GM03348 (cell line): ENCODE measurements around the gene PROSER2.

Experiments used
- DNase-seq: peaks from one replicate; pipeline ENCODE4 v3.0.0; 2012; ENCODE audit warnings: low spot score

The PROSER2 gene

DNA sequence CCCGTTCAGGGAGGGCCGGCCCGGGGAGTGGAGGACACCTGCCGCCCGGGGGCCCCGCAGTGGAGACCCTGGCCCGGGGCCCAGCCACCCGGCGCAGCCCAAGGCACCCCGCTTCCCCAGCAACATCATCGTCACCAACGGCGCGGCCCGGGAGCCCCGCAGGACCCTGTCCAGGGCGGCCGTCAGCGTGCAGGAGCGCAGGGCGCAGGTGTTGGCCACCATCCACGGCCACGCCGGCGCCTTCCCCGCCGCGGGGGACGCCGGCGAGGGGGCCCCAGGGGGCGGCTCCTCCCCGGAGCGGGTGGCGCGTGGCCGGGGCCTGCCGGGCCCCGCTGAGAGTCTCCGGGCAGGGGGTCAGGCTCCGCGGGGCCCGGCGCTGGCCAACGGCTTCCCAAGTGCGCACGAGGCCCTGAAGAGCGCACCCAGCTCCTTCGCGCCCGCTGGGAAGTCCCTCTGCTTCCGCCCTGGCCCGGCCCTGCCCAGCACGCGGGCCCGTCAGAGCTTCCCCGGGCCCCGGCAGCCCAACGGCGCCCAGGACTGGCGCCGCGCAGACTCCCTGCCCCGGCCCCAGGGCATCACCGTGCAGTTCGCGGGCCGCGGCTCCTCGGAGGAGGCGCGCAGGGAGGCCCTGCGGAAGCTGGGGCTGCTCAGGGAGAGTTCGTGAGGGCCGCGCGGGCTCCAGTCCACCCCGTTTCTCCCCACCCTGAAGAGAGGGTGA is 46.7 kb downstream of the PROSER2 start:
- DNase-seq, result peak; percentile 62

DNA sequence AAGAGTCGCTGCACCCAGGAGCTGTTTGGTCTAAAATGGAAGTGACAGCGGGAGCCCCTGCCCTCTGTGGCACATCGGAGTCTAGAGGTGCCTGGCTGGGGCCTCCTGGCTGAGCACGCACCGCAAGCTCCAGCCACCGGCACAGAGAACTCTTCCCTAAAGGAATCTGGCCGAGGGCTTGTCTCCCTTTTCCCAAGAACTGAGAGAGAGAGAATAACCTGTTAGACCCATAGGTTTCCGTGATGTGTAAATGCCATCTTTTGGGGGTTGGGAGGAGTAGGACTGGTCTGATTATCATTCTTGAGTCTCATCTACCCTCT is 47.3 kb downstream of the PROSER2 start:
- no peak for DNase-seq

DNA sequence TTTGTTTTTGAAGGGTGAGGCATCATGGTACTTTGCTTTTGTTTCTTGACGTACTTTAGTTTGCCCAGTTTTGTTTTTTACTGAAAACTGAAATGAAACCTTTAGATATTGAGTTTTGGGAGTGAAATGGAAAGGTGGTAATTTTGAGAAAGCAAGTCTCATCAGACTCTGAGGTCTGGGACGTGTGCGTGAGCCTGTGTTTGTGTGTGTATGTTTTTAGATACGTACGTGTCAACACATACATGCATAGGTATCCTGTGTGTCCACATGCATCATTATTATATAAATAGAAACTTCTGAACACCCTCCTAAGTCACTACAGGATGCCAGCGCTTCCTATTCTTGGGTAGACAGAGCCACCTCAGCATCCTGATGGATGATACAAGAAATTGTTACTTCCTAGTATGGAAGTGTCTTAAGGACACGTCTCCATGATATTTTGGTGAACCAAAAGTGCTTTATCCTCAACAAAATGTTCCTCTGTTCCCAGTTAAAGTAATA is 47.8 kb downstream of the PROSER2 start:
- no peak for DNase-seq

DNA sequence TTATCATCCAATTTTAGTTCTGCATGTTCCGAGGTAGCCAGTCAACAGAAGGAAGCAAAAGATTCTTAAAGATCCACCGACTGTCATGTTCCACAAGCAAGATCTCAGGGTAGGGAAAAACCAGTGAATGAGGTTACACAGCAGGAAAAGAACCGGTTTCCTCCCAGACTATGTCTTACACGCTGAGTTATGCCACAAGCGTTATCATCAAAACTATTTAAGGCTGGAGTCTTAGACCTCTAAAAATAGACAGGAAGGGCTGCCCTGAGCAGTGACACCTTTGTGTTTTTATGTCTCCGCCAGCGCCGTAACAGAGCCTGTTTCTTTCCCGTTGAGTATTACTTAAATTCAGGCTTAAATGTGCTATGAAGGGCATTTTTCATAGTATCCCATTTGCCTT is 48.3 kb downstream of the PROSER2 start:
- no peak for DNase-seq

DNA sequence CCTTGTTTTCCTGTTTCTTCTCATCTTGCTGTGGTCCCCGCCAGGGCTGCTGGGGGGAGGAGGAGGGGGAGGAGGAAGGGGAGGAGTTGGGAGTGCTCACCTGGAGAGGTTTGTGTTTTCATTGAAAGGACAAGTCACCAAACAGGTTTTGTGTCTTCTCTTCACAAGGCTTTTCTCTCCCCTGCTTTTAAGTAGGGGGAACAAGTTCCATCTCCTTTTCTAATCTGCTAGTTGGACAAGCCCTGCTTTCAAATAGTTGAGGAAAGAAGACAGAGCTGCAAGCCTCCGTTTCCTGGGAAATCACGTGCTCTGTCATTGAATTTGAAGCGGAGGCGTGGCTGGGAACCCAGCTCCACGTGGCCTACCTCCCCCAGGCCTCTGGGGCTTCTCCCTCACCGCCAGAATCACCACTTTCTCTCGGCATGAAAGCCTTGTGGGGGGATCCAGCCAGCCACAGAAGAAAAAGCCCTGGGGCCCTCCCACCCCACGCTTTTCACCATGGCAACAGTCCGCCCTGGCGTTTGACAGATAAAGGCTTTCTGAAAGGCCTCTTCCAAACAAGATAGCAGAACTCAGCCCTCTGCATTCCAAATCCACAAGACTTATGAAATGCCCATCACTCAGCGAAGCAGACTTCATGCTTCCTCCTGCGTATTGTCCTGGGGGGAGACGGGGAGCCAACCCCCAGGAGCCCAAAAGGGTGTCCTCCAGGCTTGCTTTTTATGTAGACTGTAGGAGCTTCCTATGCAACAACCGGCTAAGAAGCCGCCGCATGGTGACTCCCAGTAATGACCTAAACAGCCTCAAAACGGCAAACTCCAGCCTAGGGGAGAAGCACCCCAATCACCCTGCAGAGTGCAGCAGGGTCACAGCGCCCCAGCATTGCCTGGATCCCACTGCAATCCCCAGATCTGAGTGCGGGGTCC is 51.7 kb downstream of the PROSER2 start:
- DNase-seq, result no peak

DNA sequence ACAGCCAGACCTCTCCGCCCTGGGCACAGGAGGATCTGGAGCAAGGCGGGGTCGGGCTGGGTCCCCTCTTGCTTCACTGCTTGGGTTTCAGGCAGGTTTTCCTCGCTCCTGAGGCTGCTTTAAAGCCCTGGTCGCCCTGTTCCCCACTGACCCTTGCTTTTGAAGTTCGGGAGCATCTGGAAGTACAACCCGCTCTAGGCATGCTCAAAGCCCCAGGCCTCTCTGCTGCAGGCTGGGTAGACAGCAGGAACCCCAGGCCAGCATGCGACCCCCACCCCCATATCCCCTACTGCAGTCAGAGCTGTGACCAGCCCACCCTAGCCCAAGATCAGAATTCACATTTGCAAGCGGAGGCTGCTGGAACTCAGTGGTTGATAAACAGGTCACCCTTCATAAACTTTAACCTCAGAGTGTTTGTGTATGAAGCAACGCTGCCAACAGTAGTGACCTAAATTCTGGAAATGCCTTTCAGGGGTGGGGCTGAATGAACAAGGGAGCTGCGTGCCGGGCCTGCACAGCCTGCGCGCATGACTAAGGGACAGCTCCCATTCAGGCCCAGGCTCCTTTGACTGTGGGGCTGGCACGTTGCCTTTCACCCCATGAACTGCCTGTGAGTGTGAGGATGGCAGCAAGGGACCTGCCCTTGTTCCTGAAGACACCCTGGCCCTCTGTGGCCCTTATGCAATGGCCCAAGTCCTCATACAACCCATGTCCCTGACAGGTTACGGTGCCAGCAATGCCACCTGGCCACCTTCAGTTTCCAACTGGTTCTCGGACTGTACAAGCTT is 52.5 kb downstream of the PROSER2 start:
- DNase-seq, result peak; percentile 93

DNA sequence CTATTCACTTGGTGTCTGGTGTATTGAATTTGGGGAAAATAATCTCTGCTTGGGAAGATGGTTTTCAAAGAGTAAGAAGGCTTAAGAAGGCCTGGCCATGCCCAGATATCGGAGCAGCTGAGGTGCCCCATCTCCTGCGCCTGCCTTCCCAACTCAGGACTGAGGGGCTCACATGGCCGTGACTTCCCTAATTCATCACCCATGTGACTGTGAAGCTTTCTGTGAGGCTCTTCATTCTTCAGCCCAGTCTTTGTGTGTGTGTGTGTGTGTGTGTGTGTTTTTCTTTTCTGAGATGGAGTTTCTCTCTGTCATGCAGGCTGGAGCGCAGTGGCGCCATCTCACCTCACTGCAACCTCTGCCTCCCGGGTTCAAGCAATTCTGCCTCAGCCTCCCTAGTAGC is 53.2 kb downstream of the PROSER2 start:
- no peak for DNase-seq

DNA sequence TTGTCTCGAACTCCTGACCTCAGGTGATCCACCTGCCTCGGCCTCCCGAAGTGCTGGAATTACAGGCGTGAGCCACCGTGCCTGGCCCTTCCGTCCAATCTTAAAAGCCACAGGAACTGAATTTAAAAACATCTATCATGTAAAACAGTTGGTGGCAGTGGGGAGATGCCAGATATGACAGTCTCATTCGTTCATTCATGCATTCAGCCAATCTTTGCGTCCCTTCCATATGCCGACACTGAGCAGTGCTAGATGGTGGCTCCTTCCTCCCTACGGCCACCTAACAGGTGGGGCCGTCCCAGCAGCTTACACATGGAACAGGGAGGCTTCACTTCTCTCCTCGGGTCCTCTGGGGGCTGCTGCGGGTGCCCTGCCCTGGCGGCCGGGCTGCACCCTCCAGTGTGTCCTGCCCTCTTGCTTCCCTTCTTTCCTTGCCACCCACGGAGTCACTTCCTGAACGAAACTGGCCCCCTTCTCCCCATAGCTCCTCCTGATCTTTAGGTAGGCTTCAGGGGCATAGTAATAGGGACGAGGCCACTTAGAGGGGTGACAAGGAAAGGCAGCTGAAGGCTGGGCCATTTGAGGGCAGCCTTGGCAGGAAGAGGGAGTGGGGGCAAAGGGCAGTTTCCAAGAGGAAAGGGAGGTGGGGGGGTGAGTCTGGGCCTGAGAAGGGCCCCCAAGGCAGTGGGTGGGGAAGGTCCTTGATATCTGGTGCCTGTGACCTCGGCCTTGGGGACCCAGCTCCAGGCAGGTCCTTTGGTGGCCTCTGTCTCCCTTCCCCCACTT is 53.8 kb downstream of the PROSER2 start:
- no peak for DNase-seq

DNA sequence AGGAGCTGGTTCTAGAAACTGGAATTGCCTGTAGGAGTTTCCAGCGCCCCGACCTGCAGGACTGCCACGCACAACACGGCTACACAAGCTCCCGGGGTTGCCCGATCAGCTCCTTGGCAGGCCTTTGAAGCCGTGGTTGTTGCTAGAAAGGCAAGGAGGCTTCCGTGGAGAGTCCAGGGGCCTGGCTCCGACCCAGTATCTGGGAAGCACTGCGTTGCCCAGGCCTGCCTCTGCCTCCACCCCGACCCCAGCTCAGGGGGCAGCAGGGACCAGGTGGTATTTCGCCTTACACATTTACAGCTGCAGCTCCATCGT is 54.4 kb downstream of the PROSER2 start:
- DNase-seq, result no peak

DNA sequence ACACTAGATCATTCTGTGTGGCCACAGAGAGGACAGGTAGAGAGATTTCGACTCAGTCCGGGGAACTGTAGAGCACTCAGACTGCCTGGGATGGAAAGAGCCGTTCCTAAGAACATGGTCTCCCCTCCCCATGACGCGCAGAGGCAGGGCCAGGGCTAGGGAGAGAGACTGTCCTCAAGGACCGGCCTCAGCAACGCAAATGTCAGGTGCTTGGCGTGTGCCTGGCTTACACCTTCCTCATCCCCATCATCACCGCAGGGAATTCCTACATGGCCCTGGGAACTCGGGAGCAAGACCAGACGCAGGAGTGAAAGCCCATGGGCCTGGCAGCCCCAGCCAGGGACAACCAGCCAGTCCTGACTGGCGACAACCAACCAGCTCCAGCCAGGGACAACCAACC is 55.6 kb downstream of the PROSER2 start:
- no peak for DNase-seq

DNA sequence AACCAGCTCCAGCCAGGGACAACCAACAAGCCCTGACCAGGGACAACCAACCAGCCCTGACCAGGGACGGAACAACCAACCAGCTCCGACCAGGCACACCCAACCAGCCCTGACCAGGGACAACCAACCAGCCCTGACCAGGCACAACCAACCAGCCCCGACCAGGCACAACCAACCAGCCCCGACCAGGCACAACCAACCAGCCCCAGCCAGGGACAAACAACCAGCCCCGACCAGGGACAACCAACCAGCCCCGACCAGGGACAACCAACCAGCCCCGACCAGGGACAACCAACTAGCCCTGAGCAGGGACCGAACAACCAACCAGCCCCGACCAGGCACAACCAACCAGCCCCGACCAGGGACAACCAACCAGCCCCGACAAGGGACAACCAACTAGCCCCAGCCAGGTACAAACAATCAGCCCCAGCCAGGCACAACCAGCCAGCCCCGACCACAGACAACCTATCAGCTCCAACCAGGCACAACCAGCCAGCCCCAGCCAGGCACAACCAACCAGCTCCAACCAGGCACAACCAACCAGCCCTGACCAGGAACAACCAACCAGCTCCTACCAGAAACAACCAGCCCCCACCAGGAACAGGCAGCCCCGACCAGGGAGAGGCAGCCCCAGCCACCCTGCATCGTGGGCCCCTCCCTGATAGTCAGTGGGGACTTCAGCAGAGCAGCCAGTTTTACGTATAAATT is 56.4 kb downstream of the PROSER2 start:
- no peak for DNase-seq

DNA sequence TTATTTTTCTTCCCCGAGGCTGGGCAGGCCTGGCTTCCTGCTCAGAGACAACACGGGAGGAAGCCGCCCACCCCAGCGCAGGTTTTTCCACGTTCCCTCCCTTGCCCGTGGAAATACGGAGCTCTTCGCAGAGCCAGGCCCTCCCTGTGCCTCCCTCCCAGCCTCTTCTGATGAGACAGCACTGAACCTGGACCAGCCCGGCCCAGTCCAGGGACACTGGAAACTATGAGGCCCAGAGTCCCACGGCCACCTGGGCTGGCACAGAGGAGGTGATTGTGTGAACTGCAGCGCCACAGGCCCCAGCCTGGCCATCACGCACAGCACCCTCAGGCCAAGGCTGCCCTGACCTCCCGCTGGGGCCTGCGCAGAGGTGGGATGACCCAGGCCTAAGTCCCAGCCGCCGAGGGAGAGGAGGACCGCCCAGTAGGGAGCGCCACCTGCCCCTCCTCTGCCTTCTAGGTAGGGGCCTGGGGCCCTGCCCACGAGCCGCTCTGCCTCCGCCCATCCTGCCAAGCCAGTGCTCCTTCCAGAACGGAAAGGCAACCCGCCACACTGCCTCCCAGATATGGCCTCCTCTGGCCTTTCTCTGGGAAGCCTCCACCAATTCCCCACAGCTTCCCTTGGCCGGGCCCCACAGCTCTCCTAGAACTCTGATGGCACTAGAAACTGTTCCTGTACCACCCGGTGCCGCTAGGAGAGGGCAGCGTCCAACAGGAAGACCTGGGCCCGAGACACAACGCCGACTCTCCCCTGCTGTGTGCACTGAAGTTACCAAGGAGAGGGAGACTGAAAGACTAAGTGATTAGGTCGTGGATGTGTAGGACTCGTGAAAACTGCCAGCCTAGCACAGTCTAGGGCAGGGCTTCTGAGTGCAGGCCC is 57.2 kb downstream of the PROSER2 start:
- DNase-seq, result no peak

DNA sequence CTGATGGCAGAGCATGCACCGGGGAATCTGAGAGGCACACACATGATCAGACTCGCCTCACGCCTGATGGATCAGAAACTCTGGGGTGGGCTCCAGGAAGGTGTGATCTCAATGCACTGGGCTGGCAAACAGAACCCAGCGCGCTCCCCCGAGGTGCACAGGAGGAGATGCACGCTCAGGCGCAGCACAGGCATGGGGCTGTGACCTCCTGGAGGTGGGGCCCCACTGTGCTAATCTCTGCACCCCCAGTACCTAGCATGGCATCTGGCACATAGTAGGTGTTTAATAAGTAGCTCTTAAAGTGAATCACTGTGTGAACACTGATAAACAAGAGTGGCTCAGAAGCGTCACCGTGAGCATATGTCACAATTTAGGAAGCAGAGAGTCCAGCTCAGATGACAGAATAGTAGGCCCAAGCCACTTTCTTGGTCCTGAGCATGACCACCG is 57.9 kb downstream of the PROSER2 start:
- no peak for DNase-seq

DNA sequence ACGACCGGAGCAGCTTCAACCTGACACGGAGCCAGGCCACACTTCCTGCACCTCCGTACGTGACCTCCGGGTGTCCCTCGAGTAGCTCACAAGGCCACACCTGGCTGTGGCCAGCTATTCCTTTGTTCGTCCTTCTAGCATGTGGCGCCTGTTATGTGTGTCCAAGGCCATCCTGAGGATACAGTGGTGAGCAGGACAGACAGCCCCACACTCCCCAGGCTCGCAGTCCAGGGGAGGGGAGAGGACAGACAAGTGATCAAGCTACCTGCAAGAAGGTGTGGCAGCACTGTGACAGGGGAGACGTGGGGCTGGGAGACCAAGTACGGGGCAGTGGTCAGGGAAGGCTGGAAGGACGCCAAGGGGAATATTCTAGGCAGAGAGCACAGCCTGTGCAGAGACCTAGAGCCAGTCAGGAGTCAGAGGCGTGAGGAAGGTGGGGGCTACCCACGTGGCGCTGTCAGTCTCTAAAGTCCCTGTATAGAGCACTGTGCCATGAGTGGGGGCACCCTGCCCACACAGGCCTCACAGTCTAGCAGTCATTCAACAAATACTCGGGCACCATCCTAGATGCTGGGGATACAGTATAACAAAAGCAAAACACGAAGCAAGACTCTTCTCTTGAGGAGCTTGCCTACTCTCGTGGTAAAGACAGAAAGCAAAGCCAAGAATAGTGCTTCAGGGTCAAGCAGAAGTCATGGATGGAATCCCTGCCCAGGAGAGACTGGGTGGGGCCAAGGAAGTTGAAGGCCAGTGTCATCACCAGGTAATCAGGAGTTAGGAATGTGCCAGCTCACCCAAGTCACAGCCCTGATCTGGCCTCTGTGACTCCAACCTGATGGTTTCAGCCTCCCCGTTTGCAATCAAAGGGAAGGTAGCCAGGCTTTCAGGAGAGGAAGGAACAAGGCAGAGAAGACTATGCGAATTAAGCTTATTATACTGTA is 58.6 kb downstream of the PROSER2 start:
- DNase-seq, result no peak

DNA sequence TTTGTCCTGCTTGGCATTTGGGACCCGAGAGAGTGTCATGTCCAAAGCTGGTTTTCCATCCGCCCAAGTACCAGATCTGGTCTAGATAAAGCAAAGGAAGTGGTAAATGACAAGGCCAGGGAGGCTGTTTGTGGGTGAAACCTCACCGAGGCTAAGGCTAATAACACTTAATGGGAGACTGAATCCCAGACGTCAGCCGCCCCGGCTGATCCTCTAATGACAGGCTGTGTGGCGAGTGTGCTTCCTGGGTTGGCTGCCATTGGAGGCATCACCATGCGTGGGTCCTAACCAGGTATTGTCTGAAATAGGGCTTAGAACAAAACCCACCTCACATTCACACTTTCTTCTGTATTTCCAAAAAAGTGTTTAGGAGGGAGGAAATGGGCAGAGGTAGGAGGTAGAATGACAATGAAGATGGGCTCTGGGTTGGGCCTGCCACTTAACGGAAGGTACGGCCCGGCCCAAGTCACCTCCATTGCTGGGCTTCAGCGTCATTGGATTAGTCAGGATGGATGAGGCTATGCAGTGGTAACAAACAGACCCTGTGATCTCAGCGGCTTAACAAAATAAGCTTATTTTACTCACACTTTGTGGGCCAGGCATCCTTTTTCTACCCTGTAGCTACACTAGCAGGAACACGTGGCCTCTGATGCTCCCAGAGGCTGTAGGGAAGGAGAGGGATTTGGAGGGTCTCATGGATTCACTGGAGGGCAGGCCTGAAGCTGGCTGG is 59.7 kb downstream of the PROSER2 start:
- no peak for DNase-seq

DNA sequence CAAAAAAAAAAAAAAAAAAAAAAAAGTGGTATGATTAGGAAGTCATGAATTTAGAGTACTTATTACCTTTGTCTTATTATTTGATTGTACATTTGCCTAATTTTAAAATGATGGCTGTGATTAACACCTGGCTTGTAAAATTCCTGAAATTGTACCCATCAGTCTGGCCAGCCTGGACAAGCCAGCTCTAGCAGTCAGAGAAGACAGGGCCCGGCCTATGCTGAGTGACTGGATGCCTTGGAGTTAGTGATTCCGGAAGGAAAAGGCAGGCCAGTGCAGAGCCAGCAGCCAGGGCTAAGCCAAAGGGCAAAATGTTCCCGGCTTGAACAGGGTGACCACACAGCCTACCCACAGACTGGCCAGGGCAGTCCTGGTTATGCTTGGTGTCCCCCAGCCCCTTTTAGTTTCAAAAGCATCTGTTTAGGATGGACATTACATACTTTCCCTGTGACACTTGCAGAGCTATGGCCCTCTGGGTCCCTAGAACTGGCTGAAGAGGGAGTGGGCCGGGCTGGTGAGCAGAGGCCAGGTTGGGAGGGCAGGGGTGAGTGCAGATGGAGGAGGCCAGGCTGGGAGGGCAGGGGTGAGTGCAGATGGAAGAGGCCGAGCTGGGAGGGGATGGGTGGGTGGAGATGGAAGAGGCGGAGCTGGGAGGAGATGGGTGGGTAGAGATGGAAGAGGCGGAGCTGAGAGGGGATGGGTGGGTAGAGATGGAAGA is 61.7 kb downstream of the PROSER2 start:
- DNase-seq, result no peak

DNA sequence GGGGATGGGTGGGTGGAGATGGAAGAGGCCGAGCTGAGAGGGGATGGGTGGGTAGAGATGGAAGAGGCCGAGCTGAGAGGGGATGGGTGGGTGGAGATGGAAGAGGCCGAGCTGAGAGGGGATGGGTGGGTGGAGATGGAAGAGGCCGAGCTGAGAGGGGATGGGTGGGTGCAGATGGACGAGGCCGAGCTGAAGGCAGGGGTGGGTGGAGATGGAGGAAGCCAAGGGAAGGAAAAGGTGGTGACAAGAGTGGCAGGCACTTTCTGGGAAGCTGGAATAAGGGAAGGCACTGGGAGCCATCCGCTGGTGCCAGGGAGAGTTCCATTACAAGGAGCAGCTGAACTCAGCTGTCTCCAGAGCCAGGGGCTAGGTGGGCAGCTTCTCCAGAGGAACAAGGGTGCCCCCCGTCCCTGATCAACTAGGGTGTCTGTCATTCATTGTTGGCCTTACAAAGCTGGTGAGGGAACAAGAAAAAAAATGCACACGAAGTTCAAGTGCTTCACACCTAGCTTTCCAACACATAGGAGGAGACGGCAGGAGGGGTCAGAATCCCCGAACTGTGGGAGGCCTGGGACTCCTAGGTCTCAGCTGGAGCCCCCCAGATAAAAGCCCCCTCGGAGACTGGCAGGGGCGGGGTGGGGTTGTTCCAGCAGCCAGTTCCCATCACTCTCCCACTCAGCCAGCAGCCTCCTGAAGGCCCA is 62.4 kb downstream of the PROSER2 start:
- no peak for DNase-seq
